Iris pigment epithelial cell (primary cell): ENCODE data around the gene SSBP3.

Experiments
- DNase-seq: peaks from one replicate; pipeline ENCODE4 v3.0.0-alpha.2; 2011; ENCODE audit warnings: low read depth

Gene SSBP3

GRCh38 chr1:54371038-54371941 is 34.9 kb downstream of the SSBP3 start:
- no peak for DNase-seq

- DNase-seq = no peak
These were observed 35.8 kb downstream of the SSBP3 start for GRCh38 chr1:54370287-54370989.

GRCh38 chr1:54367613-54368012 is 38.6 kb downstream of the SSBP3 start:
- DNase-seq = no peak

GRCh38 chr1:54365847-54366246 is 40.3 kb downstream of the SSBP3 start:
- no peak for DNase-seq

GRCh38 chr1:54365398-54365797 is 40.8 kb downstream of the SSBP3 start:
- no peak for DNase-seq

- DNase-seq = no peak
These were observed 41.2 kb downstream of the SSBP3 start for GRCh38 chr1:54364995-54365394.

- DNase-seq = no peak
These were observed 41.6 kb downstream of the SSBP3 start for GRCh38 chr1:54364582-54364981.

GRCh38 chr1:54363925-54364324 is 42.3 kb downstream of the SSBP3 start:
- no peak for DNase-seq

- DNase-seq = peak; percentile 53
These were observed 43.3 kb downstream of the SSBP3 start for GRCh38 chr1:54362881-54363340.

GRCh38 chr1:54361342-54361741 is 44.9 kb downstream of the SSBP3 start:
- no peak for DNase-seq

GRCh38 chr1:54360165-54361005 is 45.8 kb downstream of the SSBP3 start:
- no peak for DNase-seq

GRCh38 chr1:54359393-54360162 is 46.6 kb downstream of the SSBP3 start:
- DNase-seq = no peak

- DNase-seq = no peak
These were observed 47.6 kb downstream of the SSBP3 start for GRCh38 chr1:54358503-54359168.

- no peak for DNase-seq
These were observed 48.2 kb downstream of the SSBP3 start for GRCh38 chr1:54357967-54358366.

- DNase-seq = no peak
These were observed 49.5 kb downstream of the SSBP3 start for GRCh38 chr1:54356680-54357147.

- no peak for DNase-seq
These were observed 50.1 kb downstream of the SSBP3 start for GRCh38 chr1:54355931-54356679.

GRCh38 chr1:54354899-54355298 is 51.3 kb downstream of the SSBP3 start:
- no peak for DNase-seq

- no peak for DNase-seq
These were observed 52.2 kb downstream of the SSBP3 start for GRCh38 chr1:54353959-54354358.

- DNase-seq = peak; percentile 27
These were observed 53.4 kb downstream of the SSBP3 start for GRCh38 chr1:54352755-54353154.

- DNase-seq = no peak
These were observed 55.8 kb downstream of the SSBP3 start for GRCh38 chr1:54350360-54350759.
